Head of caudate nucleus (tissue), 42 donors: ENCODE data around the gene TCEANC2.
"Not testable (repeated sequence)": the region's sequence is repeated elsewhere in the genome, so short reads cannot be mapped to it uniquely, and the experiment has no call there.

Experiments
- DNase-seq, 42 donors: peaks; one replicate each; pipeline versions ENCODE4 v3.0.0 to v3.0.0-alpha.2; 2020 to 2021; ENCODE audit warnings: mixed read lengths in 7 of 42
- intact Hi-C: fragments of 100-400 bp; cut with DNase I; formaldehyde crosslinking; loops from one replicate; pipeline ENCODE4 v1.15.0; 2022

Gene TCEANC2

DNA sequence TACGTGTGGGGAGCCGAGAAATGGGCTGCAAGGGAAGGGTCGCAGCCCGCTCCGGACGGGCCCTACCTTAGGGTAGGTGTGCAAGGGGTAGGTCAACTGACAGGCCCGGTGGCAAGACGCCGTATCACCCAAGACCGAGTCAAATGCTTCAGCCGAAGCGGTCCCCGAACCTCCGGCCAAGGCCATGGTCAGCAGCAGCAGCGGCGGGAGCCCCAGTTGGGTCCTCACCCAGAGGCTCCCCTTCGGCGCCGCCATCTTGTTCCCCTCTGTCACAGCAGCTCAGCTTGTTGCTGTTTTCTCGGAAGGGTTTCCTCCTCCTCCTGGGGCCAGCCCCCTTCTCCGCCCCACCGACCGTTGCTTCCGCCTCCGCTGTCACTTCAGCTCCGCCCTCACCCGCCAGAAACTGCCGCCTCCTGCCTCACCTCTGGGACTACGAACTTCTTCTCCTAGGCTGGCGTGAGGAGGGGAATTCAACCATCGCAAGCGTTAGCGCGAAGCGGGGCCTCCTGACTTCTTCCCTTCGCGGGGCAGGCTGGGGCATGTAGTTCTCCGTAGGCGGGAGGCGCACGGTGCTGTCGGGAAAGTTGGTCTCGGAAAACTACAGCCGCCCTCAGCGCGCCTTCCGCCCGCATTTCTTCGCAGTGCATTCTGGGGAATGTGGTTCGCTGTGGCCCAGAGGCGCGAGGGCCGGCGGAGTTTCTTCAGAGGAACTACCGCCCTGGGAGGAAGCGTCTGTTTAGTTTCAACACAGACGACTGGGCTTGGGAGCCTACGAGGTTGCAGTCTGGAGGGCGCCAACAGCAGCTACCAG lies at the start of gene TCEANC2, which contains the start of gene TMEM59:
Gene TCEANC2 (plus strand): TSS at position 675 of the 811 bp plus-strand sequence. CDS start 815 bp downstream, outside the sequence.
Gene TMEM59 (minus strand): TSS at position 271 of the 811 bp plus-strand sequence. CDS start 16 bp downstream, at position 255.
- intact Hi-C loops, result loop anchor here (1.0 to 10.0 kb wide), 3 partner anchors 108 to 712 kb away; partner anchors contain the start of genes IFT25, LRRC42, NDC1 and PARS2
- DNase-seq, result peak; percentile 95 to 99 (median 98)

DNA sequence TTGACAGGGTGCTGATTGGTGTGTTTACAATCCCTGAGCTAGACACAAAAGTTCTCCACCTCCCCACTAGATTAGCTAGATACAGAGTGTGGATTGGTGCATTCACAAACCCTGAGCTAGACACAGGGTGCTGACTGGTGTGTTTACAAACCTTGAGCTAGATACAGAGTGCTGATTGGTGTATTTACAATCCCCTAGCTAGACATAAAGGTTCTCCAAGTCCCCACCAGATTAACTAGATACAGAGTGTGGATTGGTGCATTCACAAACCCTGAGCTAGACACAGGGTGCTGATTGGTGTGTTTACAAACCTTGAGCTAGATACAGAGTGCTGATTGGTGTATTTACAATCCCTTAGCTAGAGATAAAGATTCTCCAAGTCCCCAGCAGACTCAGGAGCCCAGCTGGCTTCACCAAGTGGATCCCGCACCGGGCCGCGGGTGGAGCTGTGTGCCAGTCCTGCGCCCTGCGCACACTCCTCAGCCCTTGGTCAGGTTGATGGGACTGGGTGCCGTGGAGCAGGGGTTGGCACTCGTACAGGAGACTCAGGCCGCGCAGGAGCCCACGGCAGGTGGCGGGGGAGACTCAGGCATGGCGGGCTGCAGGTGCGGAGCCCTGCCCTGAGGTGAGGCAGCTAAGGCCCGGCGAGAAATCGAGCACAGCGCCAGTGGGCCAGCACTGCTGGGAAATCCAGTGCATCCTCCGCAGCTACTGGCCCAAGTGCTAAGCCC lies 49.5 kb upstream of the TCEANC2 start:
- DNase-seq, result peak in 2 of 42 donors; percentile 16 to 23
- intact Hi-C loops, result not testable (repeated sequence)

DNA sequence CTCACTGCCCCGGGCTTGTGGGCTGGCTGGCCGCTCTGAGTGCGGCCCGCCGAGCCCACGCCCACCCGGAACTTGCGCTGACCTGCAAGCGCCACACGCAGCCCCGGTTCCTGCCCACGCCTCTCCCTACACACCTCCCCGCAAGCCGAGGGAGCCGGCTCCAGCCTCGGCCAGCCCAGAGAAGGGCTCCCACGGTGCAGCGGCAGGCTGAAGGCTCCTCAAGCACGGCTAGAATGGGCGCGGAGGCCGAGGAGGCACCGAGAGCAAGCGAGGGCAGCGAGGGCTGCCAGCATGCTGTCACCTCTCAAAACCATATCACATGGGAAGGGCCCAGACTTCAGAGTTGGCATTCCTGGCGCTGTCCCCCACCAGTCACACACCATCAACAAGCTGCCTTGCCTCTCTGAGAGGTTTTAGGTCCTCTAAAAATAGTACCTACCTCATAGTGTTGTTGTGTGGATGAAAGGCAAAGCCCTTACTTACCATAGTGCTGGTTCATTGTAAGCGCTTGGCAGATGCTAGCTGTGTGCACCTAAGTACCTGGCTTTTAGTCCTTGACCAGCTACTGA lies 48.8 kb upstream of the TCEANC2 start:
- intact Hi-C loops, result no loop called here
- DNase-seq, result peak in 1 of 42 donors; percentile 5

DNA sequence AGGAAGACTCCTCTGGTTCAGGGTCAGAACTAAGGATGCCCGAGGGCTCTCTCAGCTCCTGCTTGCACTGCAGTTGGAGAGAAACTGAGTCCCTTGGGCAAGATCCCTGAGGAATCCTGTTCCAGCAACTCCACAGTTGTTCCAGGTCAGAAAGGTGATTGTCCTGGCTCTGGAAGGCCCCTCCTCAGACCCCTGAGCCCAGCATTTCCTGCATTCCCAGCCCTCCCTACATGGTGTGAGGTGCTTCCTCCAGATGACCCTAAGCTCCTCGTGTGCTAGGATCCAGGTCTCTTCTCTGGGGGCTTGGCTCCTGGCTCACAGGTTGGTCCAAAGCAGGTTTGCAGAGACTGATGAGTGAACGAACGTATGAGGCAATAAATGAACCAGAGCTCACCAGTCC lies 46.9 kb upstream of the TCEANC2 start:
- DNase-seq, result peak in 1 of 42 donors; percentile 19
- intact Hi-C loops, result no loop called here

DNA sequence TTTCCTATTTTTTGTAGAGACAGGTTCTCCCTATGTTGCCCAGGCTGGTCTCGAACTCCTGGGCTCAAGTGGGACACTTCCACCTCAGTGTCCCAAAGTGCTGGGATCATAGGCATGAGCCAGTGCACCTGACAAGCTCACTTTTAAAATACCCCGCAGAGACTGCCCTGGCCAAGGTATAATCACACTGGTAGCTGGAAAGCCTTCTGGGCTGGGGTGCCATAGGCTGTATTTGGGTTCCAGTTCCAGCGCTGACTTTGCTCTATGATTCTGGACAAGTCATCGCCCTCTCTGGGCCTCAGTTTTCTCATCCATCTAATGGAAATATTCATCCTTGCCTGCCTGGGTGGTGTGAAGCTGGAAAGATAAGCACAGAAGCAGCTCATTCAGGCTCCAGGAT lies 45.8 kb upstream of the TCEANC2 start:
- DNase-seq, result peak in 3 of 42 donors; percentile 5 to 8 (median 6)
- intact Hi-C loops, result no loop called here

DNA sequence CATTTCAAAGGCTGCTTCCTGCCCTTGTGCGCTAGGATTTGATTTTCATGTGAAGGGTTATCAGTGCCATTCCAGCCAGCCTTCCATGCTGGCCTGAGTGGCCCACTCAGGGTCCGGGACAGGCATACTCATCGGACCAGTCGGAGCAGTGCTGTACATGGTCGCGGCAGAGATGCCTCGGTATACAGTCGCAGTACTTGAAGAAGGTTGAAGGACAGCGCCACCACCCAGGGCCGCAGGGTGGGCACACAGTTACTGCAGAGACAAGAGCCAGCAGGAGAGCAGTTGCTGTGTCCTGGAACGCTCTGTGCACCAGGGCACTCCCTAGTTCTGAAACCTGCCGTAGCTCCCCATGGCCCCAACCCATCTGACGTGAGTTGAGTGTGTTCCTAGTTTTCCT lies 44.5 kb upstream of the TCEANC2 start:
- intact Hi-C loops, result no loop called here
- peak in 5 of 42 donors; percentile 8 to 20 (median 13) for DNase-seq

DNA sequence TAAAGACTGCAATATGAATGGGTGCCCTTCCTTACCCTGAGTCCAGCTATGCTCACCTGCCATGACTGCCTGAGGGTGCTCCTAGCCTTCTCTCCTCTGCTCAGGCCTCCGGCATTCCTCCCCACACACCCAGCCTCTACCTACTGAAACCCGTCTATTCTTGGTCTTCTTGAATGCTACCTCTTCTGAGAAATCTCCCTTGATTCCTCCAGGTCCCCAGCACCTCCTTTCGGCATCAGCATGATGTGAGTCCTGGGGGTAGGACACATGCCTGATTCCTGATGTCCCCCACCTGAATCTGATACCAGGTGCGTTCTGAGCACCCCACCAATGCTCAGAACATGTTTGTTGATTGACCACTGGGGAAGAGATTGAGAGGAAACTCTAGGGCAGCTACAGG lies 44.0 kb upstream of the TCEANC2 start:
- intact Hi-C loops, result no loop called here
- peak in 4 of 42 donors; percentile 6 to 15 (median 12) for DNase-seq

DNA sequence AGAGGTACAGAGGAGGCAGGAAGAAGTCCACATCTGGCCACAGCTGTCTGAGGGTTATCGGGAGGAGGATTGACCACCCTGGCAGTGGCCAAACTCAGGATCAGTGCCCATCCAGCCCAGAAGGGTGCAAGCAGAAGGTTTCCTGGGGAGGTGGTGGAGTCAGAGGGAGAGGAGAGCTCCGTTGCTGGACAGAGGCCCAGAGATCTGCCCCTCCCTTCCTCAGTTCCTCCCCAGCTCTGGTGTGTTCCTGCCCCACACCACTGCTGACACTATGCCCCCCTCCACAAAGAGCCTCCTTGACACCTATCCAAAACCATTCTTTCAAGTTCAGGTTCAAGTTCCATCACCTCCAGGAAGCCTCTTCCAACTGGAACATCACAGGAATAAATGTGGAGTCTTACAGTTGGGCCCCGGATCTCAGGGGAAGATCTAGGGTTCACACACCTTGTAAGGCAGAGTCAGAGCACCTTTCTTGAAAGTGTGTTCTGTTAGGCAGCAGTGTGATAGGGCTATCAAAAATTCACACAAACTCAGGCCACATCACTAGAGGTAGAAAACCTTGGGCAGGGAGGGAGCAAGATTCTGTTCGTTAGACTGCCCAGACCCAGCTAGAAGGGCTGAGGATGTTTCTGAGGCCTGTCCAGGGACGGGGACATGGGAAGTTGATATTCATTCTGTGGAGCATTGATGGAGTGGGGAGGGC lies 42.8 kb upstream of the TCEANC2 start:
- DNase-seq, result peak in 4 of 42 donors; percentile 6 to 19 (median 10)
- intact Hi-C loops, result no loop called here

DNA sequence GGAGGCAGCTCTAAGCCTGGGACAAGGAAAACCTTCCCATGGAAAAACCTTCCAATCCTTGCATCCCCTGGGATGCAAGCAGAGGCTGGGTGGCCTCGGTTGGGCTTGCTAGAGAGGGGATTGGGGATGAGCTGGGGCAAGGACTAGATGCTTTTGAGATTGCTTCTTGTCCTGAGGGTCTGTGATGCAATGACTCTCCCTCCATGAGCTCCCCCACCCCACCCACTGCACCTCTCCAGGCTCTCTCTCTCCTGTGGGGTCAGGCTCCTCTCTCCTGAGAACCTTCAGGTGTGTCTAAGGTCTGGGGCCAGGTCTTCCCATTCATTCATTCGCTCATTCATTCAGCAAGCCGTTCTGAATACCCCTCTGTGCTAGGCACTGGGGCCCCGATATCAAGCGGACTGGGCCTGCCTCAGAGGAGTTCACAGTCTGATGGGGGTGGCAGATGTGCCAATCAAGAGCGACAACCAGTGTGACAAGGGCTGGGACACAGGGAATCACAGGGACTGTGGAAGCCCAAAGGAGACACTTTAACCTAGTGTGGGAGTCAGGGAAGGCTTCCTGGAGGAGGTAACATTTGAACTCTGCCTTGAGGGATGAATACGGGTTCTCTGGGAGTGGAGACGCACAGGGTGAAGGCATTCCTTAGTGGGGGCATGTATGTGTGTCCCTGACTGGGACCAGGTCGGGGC lies 41.9 kb upstream of the TCEANC2 start:
- peak in 4 of 42 donors; percentile 5 to 23 (median 10) for DNase-seq
- intact Hi-C loops, result no loop called here

DNA sequence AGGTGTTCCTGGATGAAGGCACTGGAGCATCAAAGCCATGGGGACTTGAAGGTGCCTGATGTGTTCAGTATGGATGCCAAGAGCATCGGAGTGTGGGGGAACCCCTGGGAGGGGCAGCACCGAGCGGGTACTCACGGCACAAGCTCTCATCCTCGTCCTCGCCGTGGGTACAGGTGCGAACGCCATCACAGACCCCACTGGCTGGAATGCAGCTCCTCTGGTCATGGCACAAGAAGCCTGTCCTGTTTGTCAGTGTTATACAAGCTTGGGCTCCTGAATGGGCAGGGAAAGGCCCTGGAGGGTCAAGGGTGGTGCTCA lies 41.4 kb upstream of the TCEANC2 start:
- peak in 5 of 42 donors; percentile 10 to 28 (median 16) for DNase-seq
- intact Hi-C loops, result no loop called here

DNA sequence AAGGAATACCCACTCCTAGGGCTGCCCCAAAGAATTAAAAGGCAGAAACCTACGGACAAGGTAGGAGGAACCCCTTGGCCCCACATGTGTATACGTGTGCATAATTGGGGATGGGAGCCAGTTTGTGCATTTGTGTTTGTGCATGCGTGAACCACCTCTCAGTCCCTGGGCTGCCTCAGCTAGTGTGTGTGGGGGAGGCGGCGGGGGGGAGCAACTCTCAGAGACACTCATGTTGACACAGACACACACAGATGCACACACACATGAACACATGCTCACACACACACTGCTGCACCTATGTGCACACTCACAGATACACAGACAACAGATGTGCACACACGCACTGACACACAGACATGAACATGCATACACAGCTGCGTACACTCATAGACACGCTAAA lies 40.5 kb upstream of the TCEANC2 start:
- peak in 5 of 42 donors; percentile 5 to 22 (median 13) for DNase-seq
- intact Hi-C loops, result no loop called here

DNA sequence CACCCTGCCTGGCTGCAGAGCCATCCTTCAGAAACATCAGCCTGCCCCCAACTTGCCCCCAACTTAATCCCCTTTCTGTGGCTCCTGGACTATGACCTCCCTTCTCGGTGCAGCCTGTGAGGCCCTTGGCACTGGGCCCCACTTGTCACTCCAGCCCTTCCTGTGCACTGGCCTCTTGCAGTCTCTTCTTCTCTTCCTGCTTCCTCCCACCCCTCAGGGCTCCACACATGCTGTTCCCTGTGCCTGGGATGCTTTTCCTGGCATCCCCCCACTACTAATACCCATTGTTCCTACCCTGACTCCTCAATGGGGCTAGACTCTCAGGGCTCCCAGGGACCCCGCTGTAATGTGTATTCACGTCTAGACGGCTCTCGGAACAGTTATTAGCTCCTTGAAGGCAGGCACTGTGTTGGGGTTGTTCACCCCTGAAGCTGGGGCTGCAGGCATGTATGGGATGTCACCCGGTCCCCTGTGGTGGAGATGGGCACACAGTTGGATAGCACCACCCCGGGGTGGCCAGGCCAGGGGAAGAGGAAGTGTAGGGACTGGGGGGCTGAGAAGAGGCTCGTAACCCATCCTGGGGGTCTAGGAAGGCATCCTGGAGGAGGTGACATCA lies 39.9 kb upstream of the TCEANC2 start:
- intact Hi-C loops, result no loop called here
- DNase-seq, result peak in 5 of 42 donors; percentile 0 to 26 (median 4)

DNA sequence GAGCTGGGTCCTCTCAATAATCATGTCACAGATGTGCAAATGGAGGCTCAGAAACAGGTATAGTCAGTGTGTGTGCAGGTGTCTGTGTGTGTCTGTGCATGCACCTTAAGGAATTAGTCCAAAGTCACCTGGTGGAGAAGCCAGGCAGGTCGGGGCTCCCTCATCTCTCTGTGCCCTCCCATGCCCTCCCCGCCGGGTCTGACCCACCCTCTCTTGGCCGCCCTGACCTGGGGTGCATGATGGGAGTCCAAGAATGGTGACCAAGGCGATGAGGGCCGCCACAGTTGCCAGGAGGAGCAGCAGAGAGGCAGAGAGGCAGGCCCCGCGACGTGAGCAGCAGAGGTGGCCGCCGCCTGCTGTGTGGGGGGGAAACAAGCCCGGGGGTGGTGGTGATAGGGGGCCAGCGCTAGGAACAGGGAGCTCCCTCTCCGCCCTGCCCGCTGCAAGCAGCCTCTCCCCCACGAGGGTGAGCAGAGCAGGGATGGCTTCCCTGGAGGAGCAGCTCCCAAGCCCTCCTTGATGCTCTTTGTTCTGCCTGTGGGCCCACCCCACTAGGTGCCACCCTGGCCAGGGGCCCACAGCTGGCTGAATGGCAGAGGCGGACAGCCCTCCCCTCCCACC lies 39.3 kb upstream of the TCEANC2 start:
- intact Hi-C loops, result no loop called here
- DNase-seq, result peak in 5 of 42 donors; percentile 11 to 28 (median 22)

DNA sequence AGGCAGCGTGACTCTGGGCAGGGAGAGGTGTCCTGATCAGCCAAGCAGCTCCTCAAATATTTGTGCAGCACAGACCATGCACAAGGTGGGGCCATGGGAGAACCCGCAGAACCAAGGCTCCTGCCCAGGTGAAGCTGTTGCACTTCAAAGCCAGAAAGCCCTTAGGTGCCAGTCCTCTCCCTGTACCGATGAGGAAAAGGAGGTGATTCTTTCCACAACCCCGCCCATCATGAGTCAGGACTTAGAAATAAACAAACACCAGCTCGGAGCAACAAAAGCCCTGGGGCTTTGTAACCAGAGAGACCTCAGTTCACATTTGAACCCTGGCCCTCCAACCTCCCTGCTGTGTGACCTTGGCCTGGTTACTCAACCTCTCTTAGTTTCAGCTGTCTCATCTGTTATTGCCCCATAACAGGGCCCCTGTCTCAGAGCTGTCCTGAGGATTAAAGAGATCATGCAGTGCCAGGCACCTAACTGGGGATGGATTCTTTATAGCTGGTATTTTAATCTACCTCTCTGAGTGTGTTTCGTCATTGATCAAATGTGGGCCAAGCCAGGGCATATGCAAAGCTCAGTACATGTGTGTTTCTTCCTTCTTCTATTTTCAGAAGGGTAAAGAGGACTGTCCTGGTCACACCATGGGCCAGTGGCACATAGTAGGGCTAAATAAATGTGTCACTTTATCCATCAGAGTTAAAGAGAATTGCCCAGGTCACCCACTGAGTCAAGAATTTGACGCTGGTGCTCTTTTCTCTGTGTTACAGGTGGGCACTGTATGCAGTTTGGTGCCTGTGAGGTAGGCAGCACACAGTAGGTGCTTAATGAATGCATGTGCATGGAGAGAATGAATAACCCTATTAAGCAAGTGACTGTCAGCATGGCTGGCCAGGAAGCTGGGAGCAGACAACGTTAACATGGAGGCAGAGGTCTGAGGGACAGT lies 36.8 kb upstream of the TCEANC2 start:
- DNase-seq, result peak in 5 of 42 donors; percentile 3 to 28 (median 6)
- intact Hi-C loops, result no loop called here

DNA sequence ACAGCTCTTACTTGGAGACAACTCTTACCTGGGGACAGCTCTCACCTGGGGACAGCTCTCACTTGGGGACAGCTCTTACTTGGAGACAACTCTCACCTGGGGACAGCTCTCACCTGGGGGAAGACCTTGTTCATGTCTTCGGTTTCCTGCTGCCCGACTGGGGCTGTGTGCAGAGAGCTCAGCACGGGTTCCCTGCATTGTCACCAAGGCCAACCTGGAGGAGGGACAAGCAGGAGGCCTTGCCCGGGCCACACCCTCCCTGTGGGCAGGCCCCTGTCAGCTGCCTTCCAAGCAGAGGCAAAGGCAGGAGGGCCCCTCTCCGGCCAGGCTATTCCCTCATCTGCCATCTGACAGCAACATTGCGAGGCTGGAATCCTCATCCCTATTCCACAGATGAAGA lies 35.4 kb upstream of the TCEANC2 start, which contains the start of gene LDLRAD1:
Gene LDLRAD1 (minus strand): TSS at position 208 of the 400 bp plus-strand sequence. CDS start 74 bp downstream, at position 134.
- intact Hi-C loops, result no loop called here
- peak in 4 of 42 donors; percentile 9 to 22 (median 13) for DNase-seq

DNA sequence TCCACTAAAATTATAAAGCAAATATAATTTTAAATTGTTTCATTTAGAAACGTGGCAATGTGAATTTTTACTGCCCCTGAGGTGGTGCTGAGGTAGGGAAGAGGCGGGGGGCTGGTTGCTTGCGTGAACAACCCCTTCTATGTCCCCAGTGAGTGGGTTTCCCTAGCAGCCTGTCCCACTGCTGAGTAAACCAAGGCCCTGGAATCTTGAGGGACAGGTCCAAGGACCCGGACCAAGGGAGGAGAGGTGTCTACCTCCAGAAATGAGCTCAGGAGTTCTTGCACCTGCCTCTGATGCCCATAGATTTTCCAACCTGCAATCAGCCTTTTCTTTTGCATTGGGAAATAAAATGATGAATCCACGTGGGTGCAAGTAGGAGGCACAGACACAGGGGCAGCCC lies 34.8 kb upstream of the TCEANC2 start:
- DNase-seq, result peak in 6 of 42 donors; percentile 4 to 26 (median 14)
- intact Hi-C loops, result no loop called here
